GM21360 (cell line): ENCODE results near the gene C11orf24.

Experiments used
- ATAC-seq: cut with Tn5 transposase; IDR thresholded peaks from one replicate; pipeline ENCODE4 v1.9.1; 2021; ENCODE audit warnings: mild to moderate bottlenecking, moderate library complexity; ENCODE audit not compliant: unreplicated experiment

The C11orf24 gene

DNA sequence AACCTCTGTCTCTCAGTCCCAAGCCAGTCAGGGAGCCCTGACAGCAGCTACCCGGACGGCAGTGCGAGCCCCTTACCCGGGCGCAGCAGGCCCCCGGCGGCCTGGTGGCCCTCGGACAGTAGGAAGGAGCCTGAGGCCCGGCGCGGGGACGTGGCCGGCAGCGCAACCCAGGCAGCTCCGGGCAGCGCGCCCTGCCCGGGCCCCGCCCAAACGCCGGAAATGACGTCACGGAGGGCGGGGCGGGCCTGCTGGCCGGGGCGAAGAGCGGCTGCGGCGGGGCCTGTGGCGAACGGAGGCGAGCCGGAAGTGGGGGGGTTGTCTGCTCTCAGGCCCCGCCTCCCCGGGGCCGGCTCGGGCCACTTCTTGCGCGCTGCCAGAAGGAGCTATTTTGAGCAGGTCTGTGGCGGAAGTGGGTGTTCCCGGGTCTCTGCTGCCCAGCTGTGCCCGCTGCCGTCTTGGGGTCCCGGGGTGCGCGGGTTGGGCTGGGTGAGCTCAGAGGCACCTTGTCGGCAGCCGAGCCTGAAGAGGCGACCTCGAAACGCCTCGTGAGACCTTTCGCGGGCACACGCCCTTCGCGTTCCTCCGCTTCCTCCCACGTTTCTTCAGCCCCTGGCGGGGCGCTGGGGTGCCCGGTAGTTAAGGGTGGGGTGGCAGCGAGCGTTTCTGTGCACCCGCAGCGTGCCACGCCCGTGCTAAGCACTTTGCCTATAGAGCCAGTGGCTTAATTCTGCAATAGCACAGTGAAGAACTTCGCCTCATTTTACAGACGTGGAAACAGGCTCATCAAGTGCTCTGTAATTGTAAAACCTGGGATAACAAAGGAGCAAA is at the start of gene C11orf24:
Gene C11orf24 (minus strand): TSS at position 193 of the 828 bp plus-strand sequence. CDS start 8,206 bp downstream, outside the sequence.
- peak; percentile 70 for ATAC-seq

DNA sequence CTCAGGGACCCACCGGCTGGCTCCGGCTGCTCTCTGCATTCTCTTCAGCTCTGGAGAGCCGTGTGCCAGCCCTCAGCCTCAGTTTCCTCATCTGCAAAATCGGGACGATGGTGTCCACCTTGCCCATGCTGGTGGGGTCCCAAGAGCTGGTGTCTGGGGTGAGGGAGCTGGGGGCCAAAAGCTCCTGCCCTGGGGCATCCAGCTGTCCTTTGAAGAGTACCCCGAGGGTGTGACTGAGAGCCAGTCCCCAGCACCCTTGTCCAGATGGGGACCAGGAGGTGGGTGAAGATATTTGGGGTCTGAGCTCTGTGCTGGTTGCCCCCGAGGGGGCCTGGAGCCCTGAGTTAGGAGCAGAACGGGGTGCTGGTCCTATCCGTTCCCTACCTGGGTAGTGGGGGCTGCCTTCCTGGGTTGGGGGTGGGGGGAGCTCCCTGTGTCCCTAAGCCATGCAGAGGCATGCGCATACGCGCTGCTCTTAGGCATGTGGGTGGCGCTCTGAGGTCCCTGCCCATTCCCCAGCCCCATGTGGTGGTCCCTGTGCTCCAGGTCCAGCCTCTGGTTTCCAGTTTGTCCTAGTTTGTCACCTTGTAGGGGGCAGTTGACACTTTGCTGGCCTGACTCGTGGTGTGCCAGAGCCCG is 45.5 kb upstream of the C11orf24 start:
- no peak for ATAC-seq

DNA sequence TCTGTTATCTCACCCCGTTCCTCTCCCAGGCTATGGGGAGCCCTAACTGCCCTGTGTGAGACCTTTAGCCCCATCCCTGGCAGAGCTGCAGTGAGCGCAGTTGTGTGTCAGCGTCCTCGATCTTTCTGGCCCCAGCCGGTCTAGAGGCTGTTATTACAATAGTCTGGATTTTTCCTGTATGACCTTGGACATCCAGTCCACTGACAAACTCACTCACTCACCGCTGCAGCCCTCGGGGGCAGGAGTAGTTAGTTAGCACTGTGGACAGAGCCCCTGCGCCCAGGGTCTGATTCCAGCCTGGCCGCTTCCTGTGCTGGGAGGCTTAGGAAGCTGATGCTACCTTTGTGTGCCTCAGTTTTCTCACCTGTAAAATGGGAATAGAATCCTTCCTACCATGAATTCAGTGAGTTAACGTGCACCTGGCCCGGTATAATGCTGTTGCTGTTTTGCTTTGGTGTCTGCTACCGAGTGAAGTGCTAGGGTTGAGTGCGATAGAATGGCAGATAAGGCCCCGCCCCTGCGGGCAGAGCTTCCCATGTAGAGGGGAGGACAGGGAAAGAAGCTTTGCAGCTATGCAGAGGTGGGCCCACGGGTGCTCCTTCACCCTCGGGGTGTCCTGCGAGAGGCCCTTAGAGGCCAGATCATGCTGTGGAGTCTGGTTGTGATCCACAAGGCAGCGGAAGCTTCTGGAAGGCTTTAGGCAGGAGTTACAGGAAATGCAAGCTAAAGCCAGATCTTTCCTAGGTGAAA is 43.6 kb upstream of the C11orf24 start:
- ATAC-seq, result no peak

DNA sequence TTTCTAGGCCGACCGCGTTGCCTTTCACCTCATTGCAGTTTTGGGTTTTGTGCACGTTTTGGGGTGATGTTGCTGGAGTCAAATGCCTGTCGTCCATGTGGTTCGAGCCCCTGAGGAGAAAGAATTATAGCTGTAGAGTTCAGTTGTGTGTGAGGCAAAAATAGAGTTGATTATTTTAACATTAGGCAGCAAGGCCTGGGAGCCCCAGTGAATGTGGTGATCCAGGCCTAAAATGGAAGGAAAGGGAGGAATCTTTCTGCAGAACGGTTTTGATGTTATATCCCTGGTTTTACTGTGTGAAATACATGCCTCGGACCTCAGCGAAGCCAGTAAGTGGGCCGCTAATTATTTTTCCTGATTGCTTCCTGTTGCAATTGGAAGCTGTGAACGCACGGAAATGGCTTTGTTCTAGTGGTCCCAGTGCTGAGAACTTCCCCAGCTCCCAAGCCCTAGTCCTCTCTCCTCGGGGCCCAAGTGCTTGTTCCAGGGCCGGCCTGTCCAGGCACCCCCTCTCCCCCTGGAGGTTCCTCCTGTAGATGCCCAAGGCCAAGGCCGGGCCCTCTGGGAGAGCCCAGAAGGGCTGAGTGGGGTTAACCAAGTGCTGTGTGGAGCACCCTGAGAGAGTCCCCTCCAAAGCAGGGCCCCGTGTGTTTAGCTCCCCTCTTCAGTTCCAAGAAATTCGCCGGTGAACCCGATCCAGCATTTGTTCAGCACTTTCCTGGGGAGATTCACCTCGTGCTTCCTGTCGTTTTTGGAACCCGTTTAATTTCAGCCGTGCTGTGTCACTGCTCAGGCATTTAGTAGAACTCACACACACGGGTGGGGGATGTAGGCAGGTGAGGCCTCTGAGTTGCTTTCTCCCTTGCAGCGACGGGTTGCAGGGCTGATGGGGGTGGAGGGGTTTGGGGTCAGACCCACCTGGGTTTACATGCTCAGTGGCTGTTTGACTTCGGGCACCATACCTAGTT is 42.7 kb upstream of the C11orf24 start:
- ATAC-seq, result no peak

DNA sequence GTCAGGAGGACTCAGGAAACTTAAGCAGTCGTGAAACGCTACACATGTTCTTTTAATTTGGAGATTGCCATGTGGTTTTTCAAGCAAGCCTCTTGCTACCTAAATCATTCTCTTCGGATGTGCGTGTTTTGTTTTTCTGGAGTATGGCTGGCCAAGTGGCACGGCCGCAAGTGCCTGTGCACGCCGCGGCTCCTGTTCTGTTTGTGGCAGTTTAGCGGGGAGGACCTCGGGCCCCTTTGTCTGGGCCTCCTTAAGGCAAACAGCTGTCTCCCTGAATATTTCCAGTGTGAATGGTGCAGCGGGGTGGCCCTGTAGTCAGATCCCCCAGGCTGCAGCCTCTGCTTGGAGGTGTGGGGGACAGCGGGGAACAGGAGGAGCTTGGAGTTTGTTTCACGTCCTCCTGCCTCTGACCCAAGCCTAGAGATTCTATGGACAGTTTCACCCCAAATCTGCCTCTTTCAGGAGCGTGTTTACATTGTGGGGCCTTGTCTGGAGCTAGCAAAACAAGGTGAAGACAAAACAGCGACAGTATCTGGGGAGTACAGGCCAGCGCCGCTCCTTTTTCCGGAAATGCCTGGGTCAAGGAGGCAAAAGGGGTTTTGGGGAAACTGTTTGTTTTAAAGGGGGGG is 41.9 kb upstream of the C11orf24 start:
- ATAC-seq, result no peak

DNA sequence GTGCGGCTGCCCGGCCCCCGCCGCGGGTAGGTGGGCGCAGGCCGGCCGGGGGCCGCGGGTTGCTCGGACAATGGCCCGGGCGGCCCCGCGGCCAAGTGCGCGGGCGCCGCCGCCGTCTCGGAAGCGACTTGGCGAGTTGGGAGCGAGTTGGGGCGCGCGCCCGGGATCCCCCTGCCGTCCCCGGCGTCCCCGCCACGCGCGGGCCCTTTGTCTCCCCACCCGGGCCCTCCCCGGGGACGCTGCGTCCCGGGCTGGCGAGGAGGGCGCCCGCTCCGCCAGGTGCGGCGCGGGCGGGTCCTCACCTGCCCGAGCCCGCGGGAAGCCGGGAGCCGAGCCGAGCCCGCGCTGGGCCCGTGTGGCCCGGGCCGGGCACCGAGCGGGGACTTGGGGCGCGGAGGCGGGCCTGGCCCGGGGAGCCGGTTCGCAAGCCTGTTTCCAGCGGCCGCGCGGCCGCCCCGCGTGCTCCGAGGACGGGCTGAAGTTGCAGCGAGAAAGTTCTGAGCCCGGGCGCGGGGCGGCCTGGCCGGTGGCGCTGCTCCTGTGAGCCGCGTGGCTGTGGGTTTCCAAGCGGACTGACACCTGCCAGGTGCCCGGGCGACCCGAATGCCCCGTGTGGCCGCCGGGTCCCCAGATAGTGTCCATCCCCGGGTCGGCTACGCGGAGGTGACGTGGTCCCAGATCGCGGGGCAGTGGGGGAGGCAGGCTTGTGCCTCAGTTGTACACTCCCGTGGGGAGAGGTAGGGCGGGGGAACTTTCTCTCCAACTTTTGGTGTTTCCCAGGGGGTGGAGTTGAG is 41.2 kb upstream of the C11orf24 start:
- ATAC-seq, result no peak

DNA sequence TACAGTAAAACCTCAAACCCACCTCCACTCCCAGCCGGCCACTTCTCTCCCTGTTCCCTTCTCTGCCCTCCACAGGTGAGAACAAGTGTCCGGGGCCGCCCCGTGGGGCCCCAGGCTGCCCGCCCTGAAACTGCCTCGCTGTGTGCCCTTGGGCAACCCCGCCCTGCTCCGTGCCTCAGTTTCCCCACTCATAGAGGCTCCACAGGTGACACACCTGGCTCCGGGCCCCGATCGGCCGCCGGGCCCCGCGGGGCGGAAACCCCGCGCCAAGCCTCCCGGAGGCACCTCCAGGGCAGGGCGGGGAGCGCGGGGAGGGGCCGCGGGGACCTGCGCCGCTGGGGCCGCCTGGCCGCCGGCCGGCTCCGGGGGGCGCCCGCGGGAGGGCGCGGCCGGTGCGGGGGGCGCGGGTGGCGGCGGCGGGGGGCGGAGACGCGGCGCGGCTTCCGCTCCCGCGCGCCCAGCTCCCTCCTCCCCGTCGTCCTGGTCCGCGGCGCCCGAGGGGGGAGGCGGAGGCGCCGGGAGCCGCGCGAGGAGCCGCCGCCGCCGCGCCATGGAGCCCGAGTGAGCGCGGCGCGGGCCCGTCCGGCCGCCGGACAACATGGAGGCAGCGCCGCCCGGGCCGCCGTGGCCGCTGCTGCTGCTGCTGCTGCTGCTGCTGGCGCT is 40.5 kb upstream of the C11orf24 start, which contains the start of gene LRP5:
Gene LRP5 (plus strand): TSS at position 475 of the 663 bp plus-strand sequence. CDS start 124 bp downstream, at position 599.
- ATAC-seq, result no peak

DNA sequence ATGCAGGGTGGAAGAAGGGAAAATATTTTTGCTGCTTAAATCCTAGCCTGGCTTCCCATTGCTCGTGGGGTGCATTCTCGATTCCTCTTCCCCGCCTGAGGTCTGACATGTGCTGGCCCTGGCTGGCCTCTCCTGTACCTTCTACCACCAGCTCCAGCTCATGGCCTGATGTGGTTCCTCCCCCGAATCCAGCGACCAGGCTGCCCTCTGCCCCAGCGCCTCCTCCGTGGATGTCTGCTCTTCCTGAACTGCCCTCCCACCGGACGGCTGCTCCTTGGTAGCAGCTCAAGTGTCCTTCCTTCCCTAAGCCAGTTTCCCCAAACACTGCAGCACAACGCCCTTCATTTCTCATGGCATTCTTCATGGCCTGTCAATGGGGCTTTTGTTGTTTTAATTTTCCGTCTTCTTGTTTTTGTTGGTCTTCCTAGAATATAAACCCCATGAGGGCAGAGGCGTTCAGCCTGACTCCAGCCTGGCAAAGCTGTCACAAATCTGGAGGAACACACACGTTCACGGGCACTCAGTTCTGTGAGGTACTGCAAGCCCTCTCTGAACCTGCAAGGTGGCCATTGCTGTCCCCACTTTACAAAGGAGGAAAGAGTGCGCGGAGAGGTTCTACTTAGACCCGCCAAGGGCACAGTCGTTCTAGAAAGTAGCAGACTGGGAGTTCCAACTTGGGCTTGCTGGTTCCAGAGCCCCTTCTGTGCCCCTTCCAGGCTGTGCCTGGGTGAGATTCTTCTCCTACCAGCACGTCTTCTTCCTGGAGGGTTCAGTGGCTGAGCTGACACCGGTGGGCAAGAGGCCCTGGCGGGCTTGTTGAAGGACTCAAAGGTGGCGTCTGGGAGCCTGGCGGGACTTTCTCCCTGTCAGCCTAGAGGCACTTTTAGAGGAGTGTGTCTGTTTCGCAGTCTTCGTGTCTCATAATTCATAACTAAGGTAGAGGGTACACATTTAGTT is 39.7 kb upstream of the C11orf24 start:
- ATAC-seq, result no peak

DNA sequence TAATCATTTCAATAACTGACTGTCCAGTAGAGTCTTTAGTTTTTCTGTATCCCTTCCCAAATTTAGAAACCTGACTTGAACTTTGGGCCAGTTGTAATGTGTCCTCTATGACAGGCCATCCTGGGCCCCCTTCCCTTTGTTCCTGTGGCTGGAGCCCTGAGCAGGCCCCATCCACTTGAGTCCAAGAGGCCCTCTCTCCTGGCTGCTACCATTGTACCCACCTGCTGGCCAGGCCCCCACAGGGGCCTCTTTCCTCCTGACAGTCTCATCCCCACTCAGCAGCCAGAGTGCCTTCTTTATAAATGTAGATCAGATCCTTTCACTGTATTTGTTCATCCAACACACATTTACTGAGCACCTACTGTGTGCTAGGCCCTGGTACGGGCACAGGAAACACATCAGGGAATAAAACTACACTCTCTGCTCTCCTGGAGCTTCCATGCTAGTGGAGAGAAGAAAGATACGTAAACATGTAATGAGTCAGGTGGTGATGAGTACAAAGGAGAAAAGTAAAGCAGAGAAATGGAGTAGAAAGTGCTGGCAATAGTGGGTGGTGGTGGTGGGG is 37.9 kb upstream of the C11orf24 start:
- no peak for ATAC-seq

DNA sequence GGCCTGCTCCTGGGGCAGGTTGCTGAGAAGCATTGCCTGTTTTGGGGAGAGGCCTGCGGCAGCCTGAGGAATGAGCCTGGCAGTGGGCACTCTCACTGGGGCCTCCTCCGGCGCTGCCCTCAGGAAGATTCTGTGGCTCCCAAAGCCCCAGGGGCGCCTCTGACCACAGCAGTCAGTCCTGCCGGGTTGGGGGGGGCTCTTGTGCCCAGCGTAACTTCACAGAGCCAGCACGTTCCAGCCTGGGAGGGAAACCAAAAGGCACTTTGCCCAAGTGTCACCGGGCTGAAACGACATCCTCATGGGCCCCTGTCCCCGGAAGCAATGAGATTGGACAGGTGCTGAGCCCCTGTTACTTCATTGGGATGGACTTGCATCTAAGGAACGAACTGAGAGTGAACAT is 36.3 kb upstream of the C11orf24 start:
- no peak for ATAC-seq

DNA sequence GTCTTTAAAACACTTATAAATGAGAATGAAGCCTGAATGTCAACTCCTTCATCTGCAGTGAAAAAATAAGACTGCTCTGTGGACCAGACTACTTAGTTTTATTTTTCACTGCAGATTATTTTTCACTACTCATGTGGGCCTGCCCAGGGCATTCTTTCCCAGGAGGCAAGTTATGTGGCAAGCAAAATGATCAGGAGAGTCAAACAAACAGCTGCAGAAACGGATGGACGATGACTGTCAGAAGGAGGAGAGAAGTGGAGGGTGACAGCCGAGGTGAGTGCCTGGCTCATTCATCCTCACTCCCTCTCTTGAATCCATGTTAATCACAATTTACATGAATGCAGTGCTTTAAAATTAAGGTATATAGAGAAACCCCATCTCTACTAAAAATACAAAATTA is 34.9 kb upstream of the C11orf24 start:
- no peak for ATAC-seq

DNA sequence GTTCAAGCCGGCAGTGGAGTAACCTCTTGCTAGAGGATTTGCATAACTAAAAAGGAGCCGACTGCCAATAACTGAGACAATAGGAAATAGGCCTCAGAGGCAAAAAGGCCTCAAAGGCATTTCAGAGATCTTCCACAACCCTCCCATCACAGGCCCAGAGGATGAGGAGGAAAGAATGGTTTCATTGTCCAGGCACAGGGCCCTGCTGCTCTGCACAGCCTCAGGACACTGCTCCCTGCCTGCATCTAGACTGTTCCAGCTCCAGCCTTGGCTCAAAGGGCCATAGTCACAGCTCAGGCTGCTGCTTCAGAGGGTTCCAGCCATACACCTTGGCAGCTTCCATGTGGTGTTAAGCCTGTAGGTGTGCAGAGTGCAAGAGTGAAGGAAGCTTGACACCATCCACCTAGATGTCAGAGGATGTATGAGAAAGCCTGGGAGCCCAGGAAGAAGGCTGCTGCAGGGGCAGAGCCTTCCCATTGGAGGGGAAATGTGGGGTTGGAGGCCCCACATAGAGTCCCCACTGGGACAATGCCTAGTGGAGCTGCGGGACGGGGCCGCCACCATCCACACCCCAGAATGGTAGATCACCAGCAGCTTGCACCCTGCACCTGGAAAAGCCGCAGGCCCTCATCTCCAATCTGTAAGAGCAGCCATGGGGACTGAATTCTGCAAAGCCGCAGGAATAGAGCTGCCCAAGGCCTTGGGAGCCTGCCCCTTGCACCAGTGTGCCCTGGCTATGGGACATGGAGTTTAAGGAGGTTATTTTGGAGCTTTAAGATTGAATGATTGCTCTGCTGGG is 32.4 kb upstream of the C11orf24 start:
- ATAC-seq, result no peak

DNA sequence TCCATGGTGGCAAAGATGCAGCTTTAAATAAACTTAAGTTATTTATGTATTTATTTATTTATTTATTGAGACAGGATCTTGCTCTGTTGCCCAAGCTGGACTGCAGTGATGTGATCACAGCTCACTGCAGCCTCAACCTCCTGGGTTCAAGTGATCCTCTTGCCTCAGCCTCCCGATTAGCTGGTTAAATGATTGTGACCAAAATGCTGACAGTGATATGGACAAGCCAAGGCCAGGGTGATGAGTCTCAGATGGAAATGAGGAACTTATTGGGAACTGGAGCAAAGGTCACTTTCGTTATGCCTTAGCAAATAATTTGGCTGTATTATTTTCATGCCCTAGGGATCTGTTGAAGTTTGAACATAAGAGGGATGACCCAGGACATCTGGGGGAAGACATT is 31.3 kb upstream of the C11orf24 start:
- ATAC-seq, result no peak

DNA sequence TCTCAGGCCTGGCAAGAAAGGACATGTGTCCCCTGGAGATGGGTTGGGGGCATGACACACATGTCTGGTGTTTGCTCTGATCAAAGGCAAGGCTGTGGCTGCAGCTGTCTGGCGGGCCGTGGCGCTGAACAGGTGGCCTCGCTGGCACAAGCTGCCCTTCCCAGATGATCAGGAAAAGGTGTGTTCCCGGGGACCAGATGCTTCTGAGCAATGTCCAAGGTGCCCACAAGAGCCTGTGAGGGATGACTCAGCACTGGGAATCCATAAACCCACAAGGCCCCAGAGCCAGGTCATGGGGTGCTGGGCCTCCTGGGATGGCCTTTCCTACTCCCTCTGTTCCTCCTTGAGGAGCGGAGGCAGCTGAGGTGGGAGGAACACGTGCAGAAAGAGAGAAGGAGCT is 30.9 kb upstream of the C11orf24 start:
- ATAC-seq, result no peak

DNA sequence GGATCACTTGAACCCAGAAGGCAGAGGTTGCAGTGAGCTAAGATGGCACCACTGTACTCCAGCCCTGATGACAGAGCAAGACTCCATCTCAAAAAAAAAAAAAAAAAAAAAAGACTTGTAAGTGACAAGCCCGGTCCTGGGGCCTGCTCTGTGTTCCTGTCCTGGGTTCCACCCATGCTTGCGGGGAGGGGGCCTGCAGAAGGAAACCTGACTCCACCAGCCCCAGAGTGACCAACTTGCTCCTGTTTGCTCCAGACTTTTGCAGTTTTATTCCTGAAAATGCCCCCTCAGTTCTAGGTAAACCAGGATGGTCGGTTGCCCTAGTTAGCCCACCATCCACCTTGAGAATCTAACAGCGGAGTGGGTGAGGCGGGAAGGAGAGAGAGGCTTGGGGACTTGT is 30.5 kb upstream of the C11orf24 start:
- ATAC-seq, result no peak

DNA sequence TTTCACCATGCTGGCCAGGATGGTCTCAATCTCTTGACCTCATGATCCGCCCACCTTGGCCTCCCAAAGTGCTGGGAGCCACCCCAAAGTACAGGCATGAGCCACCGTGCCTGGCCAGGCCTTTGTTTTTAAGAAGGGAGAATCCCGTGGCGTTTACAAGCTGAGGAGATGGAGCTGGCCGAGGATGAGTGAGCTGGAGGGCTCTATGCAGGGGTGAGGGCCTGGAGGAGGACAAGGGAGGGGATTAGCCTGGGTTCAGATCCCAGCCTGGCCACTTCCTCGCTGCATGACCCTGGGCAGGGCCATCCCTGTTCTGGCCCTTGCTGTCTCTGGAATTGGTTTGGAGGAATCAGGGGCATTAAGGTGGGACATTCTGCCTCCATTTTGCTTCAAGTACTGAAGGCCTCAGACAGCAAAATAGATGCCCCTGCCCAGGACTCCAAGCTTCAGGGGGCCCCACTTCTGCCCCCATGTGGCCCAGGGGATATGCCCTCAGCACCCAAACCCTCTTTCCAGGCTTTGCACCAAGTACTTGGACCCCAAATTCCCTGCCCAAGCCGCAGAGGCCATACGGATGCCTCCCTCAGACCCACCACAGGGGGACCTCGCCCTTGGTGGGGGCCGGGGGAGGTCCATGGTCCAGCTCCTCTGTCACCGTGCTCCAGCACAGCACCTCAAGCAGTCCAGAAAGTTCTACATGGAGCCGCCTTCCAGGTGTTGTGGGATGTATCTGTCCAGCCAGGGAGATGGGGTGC is 28.5 kb upstream of the C11orf24 start:
- no peak for ATAC-seq
